WTC11 (cell line): ENCODE measurements around the gene ZDHHC9.

Experiments
- CTCF ChIP-seq: fragments of 200-600 bp; IDR thresholded peaks from 2 replicates; pipeline ENCODE4 v1.8.0; 2022; ENCODE audit warnings: antibody characterized with exemption
- ESRRA ChIP-seq: sonication (generic); formaldehyde crosslinking; IDR thresholded peaks from 2 replicates; pipeline ENCODE4 v1.8.1; 2022; ENCODE audit warnings: mild to moderate bottlenecking, missing genetic modification reagents, borderline replicate concordance
- HMGA2 ChIP-seq: fragments of 250-450 bp; sonication (Bioruptor Pico); IDR thresholded peaks from 2 replicates; pipeline ENCODE4 v1.4.0; 2021; ENCODE audit warnings: mild to moderate bottlenecking, moderate library complexity
- IRF2 ChIP-seq: sonication (generic); formaldehyde crosslinking; IDR thresholded peaks from 2 replicates; pipeline ENCODE4 v1.8.0; 2022; ENCODE audit warnings: low read depth, missing genetic modification reagents, borderline replicate concordance
- MAX ChIP-seq: sonication (generic); formaldehyde crosslinking; IDR thresholded peaks from 2 replicates; pipeline ENCODE4 v1.8.0; 2022; ENCODE audit warnings: mild to moderate bottlenecking, missing genetic modification reagents
- NR2C2 ChIP-seq: sonication (generic); formaldehyde crosslinking; IDR thresholded peaks from 2 replicates; pipeline ENCODE4 v1.8.0; 2022; ENCODE audit warnings: mild to moderate bottlenecking, missing genetic modification reagents
- SP1 ChIP-seq: sonication (generic); formaldehyde crosslinking; conservative IDR thresholded peaks from 2 replicates; pipeline ENCODE4 v1.8.1; 2022; ENCODE audit warnings: missing genetic modification reagents
- STAT6 ChIP-seq: sonication (generic); formaldehyde crosslinking; conservative IDR thresholded peaks from 2 replicates; pipeline ENCODE4 v1.8.1; 2023; ENCODE audit warnings: mild to moderate bottlenecking, low read depth, missing genetic modification reagents, moderate library complexity
- TCF7 ChIP-seq: sonication (generic); formaldehyde crosslinking; IDR thresholded peaks from 2 replicates; pipeline ENCODE4 v1.8.0; 2022; ENCODE audit warnings: mild to moderate bottlenecking, low read depth, missing genetic modification reagents, moderate library complexity
- ZNF317 ChIP-seq: sonication (generic); formaldehyde crosslinking; IDR thresholded peaks from 2 replicates; pipeline ENCODE4 v1.8.1; 2023; ENCODE audit warnings: low read depth, mild to moderate bottlenecking, moderate library complexity, missing genetic modification reagents, borderline replicate concordance

GRCh38 chrX:129771266-129771995 is 72.3 kb downstream of the ZDHHC9 start:
- no peak for TF ChIP-seq CTCF
- no peak for TF ChIP-seq HMGA2 (CRISPR knock-in tag)
- no peak for TF ChIP-seq ESRRA (CRISPR knock-in tag)
- TF ChIP-seq SP1 = no peak
- no peak for TF ChIP-seq MAX (CRISPR knock-in tag)
- no peak for TF ChIP-seq ZNF317
- no peak for TF ChIP-seq IRF2 (CRISPR knock-in tag)
- TF ChIP-seq TCF7 (CRISPR knock-in tag) = no peak
- TF ChIP-seq STAT6 (CRISPR knock-in tag) = no peak
- no peak for TF ChIP-seq NR2C2 (CRISPR knock-in tag)
